CD4-positive, alpha-beta T cell treated with Interferon gamma for 1 hour (primary cell): Measurements from ENCODE around the gene ABR.
"Not testable (repeated sequence)": the region's sequence is repeated elsewhere in the genome, so short reads cannot be mapped to it uniquely, and the experiment has no call there.

Experiments used
- DNase-seq: peaks from one replicate; pipeline ENCODE4 v3.0.0-alpha.2; 2020

ABR gene

GRCh38 chr17:1091190-1091534 is 88.6 kb downstream of the ABR start:
- no peak for DNase-seq

DNA sequence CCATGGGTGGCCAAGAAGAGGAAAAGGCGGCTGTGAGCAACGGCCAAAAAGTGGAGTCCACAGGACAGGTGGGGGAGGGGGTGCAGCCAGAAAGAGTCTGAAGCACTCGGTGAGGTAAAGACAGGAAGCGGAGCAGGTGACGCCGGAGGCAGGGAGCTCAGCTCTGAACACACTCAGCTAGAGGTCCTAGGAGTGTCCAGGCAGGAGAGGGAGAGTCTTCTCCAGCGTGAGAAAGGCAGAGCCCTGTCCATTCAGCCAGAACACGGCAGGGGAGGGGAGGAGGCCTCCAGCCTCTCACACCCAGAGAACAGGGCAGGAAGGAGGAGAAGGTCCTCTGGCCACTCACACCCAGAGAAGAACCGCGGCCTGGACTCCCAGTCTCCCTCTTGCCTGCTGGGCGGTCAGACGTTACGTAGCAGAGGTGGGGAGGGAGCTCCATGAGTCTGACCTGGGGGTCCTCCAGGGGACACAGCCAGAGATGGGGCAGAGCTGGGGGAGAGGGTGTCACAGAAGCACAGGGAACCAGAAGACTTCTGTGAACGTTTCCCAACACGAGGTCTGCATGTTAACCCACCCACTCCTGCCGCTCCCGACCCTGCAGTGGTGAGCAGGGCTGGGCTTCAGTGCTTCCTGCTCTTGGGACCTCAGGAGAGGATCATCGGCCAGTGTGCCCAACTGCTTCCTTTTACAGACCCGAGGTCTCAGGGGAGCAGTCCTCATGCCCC is 89.2 kb downstream of the ABR start:
- DNase-seq = no peak

- DNase-seq = no peak
These were observed 89.9 kb downstream of the ABR start for GRCh38 chr17:1089915-1090314.

DNA sequence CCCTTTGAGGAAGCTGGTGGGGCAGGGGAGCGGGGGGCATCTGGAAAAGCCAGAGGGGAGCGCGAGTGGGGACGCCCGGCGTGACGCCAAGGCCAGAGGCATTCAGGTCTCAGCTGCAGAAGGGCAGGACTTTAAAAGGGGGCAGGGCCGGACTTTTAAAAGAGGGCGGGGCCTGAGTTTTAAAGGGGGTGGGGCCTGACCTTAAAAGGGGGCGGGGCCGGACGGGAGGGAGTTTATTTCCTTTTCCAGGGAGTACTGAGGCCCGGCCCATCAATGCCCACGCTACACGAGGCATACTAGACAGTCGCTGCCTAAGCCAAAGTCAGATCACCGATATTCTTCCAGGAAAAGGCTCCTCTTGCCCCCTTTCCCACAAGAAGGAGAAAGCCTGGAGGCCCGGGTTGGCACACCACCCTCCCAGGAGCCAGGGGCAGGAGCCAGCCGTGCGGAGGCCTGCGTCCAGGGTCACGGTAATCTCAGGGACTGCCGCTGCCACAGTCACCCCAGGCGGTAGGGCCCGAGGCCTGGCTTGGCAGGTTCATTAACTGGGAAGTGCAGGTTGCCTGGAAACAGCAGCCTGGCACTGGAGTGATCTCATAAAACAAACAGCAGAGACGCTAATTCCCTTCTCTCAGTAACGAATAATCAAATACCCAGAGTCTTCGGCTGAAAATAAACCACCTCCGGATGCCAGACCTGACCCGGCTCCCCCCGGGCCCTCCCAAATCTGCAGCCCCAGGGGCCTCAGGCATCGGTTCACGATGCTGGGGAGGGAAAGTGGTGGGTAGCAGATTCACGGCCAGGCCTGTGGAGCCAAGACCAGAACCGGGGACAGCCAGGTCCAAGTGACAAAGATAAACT is 92.2 kb downstream of the ABR start:
- DNase-seq = no peak

DNA sequence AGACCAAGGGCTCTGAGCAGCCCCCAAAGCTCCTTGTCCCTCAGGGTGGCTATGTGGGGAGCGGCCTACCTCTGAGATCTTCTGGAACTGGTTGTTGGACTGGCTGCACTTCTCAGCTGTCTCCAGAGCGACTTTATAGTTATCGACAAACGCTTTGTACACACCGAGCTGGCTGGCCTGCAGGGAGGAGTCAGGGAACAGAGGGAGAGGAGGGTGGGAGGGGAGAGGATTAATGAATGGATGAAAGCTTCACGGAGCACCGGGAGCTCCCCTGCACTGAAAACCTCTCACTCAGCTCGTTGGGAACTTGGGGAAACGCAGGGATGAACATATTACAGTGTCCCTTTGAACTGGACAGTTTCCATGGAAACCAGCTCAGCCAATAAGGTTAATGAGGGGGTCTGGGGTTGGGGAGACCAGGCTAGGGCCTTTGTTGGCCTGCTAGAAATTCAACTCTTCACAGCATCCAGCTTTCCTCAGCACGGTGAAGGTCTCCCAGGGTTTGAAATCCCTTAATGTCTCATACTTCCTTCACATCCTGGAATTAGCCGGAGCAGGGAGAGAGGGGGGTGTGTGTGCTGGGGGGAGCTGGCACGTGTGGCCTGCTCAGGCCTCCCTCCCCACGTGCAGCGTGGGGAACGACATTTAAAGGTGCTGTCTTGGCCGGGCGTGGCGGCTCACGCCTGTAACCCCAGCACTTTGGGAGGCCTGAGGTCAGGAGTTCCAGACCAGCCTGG is 96.2 kb downstream of the ABR start:
- no peak for DNase-seq

DNA sequence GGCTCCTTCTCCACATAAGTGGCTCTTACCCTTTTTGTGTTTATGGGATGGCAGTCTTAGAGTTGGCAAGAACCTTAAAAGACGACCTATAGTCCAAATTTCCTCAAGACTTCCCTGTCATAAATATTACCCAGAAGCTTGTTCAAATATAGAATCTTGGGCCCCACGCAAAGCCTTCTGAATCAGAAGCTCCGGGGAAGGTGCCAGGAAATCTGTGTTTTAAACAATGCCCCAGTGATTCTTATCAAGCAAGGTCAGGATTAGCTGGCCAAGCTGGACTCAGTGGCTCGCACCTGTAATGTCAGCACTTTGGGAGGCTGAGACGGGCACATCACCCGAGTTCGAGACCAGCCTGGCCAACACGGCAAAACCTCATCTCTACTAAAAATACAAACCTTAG is 97.2 kb downstream of the ABR start:
- DNase-seq = no peak

- DNase-seq = no peak
These were observed 100.8 kb downstream of the ABR start for GRCh38 chr17:1078831-1079561.

DNA sequence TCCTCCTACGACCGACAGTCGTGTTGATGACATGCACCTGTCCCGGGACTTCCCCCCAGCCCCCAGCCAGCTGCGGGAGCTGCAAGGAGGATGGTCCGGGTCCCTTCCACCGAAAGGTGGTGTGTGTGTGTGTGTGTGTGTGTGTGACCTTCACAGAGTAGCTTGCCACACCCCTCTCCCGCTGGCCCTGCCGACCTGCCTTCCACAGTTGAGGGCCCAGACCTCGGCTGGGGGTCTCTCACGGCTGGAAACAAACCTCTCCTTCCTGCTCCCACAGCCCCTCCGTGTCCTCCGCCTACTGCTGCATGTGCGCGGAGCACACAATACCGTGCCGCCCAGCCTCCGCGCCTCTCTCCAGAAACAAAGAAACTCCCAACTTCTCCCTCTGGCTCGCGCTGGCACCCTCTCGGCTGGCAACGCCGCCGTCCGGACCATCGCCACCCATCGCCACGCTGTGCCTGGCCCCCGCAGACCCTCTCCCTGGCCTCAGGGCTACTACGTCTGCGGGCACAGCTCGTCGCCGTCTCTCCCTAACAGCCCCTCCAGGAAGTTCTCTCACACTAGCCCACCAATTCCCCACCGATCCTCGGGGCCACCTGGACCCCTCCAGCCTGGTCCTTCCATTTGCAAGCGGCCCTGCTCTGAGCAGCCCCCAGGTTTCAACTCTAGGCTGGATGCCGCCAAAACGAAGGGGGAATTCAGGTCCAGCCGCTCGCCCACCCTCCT is 101.6 kb downstream of the ABR start:
- DNase-seq = no peak

DNA sequence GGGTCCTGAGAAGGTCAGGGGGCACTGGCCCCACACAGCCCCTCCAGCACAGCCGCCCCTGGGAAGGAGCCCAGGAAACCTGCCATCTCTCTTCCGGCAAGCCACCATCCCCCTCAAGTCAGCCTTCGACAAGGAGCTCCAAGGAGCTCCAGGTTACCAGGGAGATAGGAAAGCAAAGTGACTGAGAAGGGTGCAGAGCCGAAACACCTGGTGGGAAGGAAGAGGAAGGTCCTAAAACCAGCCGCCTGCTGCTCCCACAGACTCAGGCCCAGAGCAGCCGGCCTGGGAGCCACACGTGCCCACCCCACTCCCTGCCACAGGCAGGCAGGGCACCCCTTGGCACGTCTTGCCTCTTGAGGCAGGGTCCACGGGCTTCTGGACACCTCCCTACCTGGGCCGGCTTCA is 102.2 kb downstream of the ABR start:
- DNase-seq = no peak

DNA sequence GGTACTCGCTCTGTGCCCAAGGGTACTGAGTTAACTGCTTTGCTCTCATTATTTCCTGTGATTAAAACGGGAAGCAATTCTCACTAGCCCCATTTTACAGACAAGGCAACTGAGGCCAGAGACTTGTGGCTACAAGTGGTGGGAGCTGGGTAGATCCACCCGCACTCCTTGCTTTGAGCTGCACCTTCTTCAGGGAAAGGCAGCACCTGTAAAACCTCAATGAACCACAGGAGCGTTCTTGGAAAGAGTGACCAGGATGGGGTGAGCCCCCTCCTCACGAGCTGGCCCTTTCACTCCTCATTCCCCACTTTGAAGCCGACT is 102.8 kb downstream of the ABR start:
- no peak for DNase-seq

DNA sequence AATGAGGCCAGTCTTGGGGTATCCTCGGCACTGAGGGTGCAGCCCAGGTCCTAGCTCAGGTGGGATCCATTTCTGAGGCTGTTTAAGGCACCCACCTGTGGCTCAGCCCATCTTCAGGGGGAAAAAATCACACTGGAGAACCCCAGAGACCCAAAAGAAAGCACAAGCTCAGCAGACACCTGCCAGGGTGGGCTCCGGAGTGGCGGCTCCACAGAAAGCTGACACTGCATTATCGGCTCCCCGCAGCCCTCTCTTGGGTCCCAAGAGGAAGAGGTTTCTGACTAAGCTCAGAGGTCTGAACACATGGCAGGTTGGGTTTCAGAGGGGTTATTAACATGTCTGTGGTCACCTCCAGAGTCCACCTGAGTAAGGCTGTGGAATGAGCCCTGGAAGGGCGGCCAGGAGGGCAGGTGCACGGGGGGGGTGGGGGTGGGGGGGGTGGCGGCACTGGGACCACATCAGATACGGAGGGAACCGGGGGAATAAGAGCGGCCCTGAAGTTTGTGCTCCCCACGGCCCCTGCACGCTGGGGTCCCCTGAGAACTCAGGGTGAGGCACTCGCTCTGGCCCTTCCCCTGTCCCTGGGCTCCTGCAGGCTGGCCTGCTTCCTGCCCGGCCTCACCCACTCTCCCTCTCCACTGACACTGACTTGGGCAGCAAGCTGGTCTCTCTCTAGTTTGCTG is 103.3 kb downstream of the ABR start:
- no peak for DNase-seq

DNA sequence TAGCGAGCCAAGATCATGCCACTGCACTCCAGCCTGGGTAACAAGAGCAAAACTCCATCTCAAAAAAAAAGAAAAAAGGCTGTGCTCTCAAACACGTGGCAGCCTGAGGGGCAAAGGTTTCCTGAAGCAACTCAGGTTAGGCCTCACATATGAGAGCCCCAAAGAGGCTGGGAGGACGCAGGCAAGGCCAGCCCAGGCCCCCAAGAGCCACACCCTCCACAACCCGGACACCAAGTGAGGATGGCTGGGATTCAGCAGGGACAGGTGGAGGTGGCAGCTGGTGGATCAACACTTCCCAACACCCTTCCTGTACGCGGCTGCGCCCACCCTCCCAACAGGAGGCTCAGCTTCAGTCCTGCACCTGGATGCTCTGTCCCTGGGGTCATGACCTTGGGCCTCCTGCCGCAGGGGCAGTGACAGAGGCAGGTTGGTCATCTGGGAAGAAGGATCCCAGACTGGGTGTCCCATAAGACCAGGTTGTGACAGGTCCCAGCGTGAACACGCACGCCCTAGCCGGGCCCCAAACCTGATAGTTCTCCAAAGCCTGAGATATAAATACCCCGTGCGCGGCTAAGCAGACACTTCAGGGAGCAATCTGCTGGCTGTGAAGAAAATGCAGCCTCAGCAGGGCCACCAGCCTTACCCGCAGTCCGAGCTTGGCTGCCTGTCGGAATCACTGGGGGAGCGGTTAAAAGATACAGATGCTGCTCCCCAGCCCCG is 104.7 kb downstream of the ABR start:
- no peak for DNase-seq

DNA sequence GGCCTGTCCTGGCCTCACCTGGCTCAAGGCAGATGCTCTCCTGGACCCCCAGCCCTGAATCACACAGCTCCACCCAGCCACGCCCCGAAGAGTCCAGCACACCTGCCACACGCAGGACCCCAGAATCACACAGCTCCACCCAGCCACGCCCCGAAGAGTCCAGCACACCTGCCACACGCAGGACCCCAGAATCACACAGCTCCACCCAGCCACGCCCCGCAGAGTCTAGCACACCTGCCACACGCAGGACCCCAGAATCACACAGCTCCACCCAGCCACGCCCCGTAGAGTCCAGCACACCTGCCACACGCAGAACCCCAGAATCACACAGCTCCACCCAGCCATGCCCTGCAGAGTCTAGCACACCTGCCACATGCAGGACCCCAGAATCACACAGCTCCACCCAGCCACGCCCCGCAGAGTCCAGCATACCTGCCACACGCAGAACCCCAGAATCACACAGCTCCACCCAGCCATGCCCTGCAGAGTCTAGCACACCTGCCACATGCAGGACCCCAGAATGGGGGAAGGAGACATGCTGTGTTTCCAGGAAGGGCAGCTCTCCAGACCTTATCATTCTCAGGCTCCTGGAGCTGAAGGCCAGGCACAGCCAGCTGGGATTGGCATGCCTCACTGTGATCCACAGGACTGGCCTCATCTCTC is 105.7 kb downstream of the ABR start:
- DNase-seq = not testable (repeated sequence)

- no peak for DNase-seq
These were observed 106.4 kb downstream of the ABR start for GRCh38 chr17:1073241-1073962.

DNA sequence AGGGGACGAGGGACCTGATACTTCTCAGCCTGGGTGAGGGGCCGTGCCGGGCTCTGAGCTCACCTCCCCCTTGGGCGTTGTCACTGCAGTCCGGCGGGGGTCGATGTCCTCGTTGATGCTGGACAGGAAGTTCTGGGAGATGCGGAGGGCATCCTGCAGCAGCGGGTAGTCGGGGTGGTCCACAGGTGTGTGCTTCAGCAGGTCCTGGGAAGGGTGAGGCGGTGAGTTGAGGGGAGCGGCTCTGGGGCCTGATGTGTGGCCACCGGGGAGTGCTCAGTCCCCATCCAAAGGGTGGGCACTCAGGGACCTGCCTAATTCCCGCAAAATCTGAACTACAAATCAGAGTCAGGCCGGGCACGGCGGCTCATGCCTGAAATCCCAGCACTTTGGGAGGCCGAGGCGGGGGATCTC is 107.2 kb downstream of the ABR start:
- DNase-seq = no peak

GRCh38 chr17:1071103-1071825 is 108.5 kb downstream of the ABR start:
- DNase-seq = no peak

- DNase-seq = no peak
These were observed 109.4 kb downstream of the ABR start for GRCh38 chr17:1070411-1070810.

- no peak for DNase-seq
These were observed 109.9 kb downstream of the ABR start for GRCh38 chr17:1069847-1070246.

- DNase-seq = no peak
These were observed 111.4 kb downstream of the ABR start for GRCh38 chr17:1068356-1068755.
